Uterus (tissue), 4 donors: ENCODE data around the gene OR6C68. TPM values are rescaled to one million over a fixed set of nuclear protein-coding genes. Genes with fewer than 3 reads are reported as not detected.
"Not testable (repeated sequence)": the region's sequence is repeated elsewhere in the genome, so short reads cannot be mapped to it uniquely, and the experiment has no call there.

Experiments used
- DNase-seq, 2 donors: peaks; one replicate each; pipeline ENCODE4 v3.0.0-alpha.2; 2019 to 2020
- H3K27ac ChIP-seq, 2 donors: fragments of 200-600 bp; sonication (generic); 1 replicate in 1 of 2; 2 replicates in 1 of 2; pipeline ENCODE4 v1.5.1; 2016 to 2018
- H3K27me3 ChIP-seq, 2 donors: fragments of 200-600 bp; sonication (generic); one replicate each; pipeline ENCODE4 v1.5.1; 2018 to 2019; ENCODE audit warnings: control low read depth in 1 of 2
- H3K36me3 ChIP-seq, 2 donors: fragments of 200-600 bp; sonication (generic); one replicate each; pipeline ENCODE4 v1.5.1; 2019; ENCODE audit warnings: control low read depth in 1 of 2
- H3K4me1 ChIP-seq, 2 donors: fragments of 200-600 bp; sonication (generic); one replicate each; pipeline ENCODE4 v1.5.1; 2018 to 2019; ENCODE audit warnings: control low read depth in 1 of 2
- H3K4me3 ChIP-seq, 2 donors: fragments of 200-600 bp; sonication (generic); 1 replicate in 1 of 2; 2 replicates in 1 of 2; pipeline ENCODE4 v1.5.1; 2018 to 2019; ENCODE audit warnings: mild to moderate bottlenecking in 1 of 2
- H3K9me3 ChIP-seq, 2 donors: fragments of 200-600 bp; sonication (generic); one replicate each; pipeline ENCODE4 v1.5.1; 2019; ENCODE audit warnings: control low read depth in 1 of 2
- CTCF ChIP-seq, 4 experiments: fragments of 200-600 bp in 2 of 4; fragments of 450-650 bp in 2 of 4; sonication (generic) in 2 of 4; IDR thresholded peaks; one replicate each; pipeline ENCODE4 v1.5.1; 2016 to 2019; ENCODE audit warnings: antibody characterized with exemption in 4 of 4, mild to moderate bottlenecking in 2 of 4, moderate library complexity in 1 of 4
- POLR2A ChIP-seq, 2 donors: fragments of 450-650 bp; IDR thresholded peaks; one replicate each; pipeline ENCODE4 v1.6.1; 2016; ENCODE audit warnings: antibody characterized with exemption in 2 of 2, mild to moderate bottlenecking in 1 of 2, moderate library complexity in 1 of 2
- intact Hi-C: fragments of 100-400 bp; cut with DNase I; formaldehyde crosslinking; loops from one replicate; pipeline ENCODE4 v1.15.1; 2023; ENCODE audit warnings: low total_unique reads
- total RNA-seq, 4 donors: library from RNA; depleted of rRNA in 3 of 4; stranded (reverse); fragments of >200 nt in 3 of 4; gene quantifications; one replicate each; pipeline versions ENCODE4 v1.1.0 to v1.2.4, GENCODE V29; 2014 to 2023
- donor health status: DM: yes; HTN: yes; CAD: no.

The OR6C68 gene
- not detected for total RNA-seq

DNA sequence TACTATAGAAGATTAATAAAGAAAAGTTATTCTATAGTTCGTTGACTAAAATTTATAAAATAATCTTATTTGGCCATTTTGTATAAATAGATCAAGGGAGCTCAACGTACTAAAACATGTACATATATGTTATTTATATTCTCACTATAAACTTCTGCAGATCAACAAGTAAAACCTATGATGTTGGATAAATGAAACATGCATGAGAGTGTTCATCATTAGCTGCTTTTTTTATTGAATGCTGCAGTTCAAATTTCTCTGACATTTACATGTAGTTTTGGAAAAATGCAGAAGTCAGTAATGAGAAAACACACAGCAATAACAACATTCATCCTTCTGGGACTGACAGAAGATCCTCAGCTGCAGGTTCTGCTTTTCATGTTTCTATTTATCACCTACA lies at the start of gene OR6C68:
Gene OR6C68, plus strand, starts transcription at position 301 of the 400 bp plus-strand sequence. Its CDS starts 0 bp downstream, at position 301.
- Histone ChIP-seq H3K27me3 (no peaks in the 10 kb centered on the region), H3K4me3 (no peak within 1 kb of the TSS), H3K9me3 (no peaks in the 10 kb centered on the region), H3K36me3 (no peaks in the 10 kb centered on the region), H3K27ac (no peak within 1 kb of the TSS), H3K4me1 (no peaks in the 10 kb centered on the region)
- TF ChIP-seq CTCF (IDR thresholded peaks at IDR 0.05): no peak
- no peak for TF ChIP-seq POLR2A (IDR thresholded peaks at IDR 0.05)
- no peak for DNase-seq
- intact Hi-C loops: no loop called here

GRCh38 chr12:55443776-55444175 lies 48.4 kb upstream of the OR6C68 start, which contains the start of gene OR6C2:
Gene OR6C2 (plus strand): TSS chr12:55444076. CDS start chr12:55452214, 8,138 bp downstream.
- intact Hi-C loops: no loop called here
- Histone ChIP-seq H3K27me3 (no peaks in the 10 kb centered on the region), H3K4me3 (no peak within 1 kb of the TSS), H3K4me1 (no peaks in the 10 kb centered on the region), H3K9me3 (no peaks in the 10 kb centered on the region), H3K36me3 (no peaks in the 10 kb centered on the region), H3K27ac (no peak within 1 kb of the TSS)
- DNase-seq: no peak
- TF ChIP-seq POLR2A (IDR thresholded peaks at IDR 0.05) (no peak), CTCF (IDR thresholded peaks at IDR 0.05) (no peak)

- no peak for DNase-seq
- TF ChIP-seq POLR2A (IDR thresholded peaks at IDR 0.05) (no peak), CTCF (IDR thresholded peaks at IDR 0.05) (no peak)
- Histone ChIP-seq H3K27me3 (no peaks in the 10 kb centered on the region), H3K9me3 (no peaks in the 10 kb centered on the region), H3K36me3 (no peaks in the 10 kb centered on the region), H3K27ac (no peak overlapping the region), H3K4me1 (no peaks in the 10 kb centered on the region), H3K4me3 (no peak overlapping the region)
- intact Hi-C loops: no loop called here
Observed at GRCh38 chr12:55445357-55445756, 46.8 kb upstream of the OR6C68 start.

- H3K4me1 ChIP-seq: no peaks in the 10 kb centered on the region
- H3K4me3 ChIP-seq: no peak overlapping the region
- H3K9me3 ChIP-seq: no peaks in the 10 kb centered on the region
- DNase-seq: no peak
- intact Hi-C loops: no loop called here
- H3K27ac ChIP-seq: no peak overlapping the region
- H3K36me3 ChIP-seq: no peaks in the 10 kb centered on the region
- TF ChIP-seq CTCF (IDR thresholded peaks at IDR 0.05) (no peak), POLR2A (IDR thresholded peaks at IDR 0.05) (no peak)
- H3K27me3 ChIP-seq: no peaks in the 10 kb centered on the region
Observed at GRCh38 chr12:55446326-55446725, 45.9 kb upstream of the OR6C68 start.

DNA sequence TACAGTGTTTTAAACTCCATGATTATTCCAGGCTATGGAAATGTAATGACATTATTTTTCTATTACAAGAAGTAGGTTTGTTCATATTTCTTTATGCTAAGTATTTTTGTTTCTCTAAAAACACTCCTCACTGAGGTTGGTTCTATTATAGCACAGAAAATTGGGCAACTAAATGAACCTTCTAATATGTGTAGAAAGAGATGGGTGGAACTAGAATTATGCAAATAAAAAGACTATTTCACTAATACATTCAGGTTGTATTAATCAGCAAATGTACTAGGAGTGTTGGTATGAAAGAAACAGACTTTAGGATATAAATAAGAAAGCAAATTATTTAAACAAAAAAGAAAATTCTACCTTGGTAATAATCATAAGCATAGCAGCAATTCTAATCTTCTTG lies 43.4 kb upstream of the OR6C68 start:
- Histone ChIP-seq H3K4me1 (no peaks in the 10 kb centered on the region), H3K9me3 (no peaks in the 10 kb centered on the region), H3K27ac (no peak overlapping the region), H3K4me3 (no peak overlapping the region), H3K36me3 (no peaks in the 10 kb centered on the region), H3K27me3 (no peaks in the 10 kb centered on the region)
- TF ChIP-seq CTCF (IDR thresholded peaks at IDR 0.05) (no peak), POLR2A (IDR thresholded peaks at IDR 0.05) (no peak)
- intact Hi-C loops: no loop called here
- no peak for DNase-seq

DNA sequence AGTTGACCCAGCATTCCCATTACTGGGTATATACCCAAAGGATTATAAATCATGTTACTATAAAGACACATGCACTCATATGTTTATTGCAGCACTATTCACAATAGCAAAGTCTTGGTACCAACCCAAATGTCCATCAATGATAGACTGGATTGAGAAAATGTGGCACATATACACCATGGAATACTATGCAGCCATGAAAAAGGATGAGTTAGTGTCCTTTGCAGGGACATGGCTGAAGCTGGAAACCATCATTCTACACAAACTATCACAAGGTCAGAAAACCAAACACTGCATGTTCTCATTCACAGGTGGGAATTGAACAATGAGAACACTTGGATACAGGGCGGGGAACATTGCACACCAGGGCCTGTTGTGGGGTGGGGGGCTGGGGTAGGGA lies 27.3 kb upstream of the OR6C68 start:
- DNase-seq, H3K4me1 ChIP-seq, H3K27ac ChIP-seq, H3K9me3 ChIP-seq, intact Hi-C loops, H3K36me3 ChIP-seq, H3K27me3 ChIP-seq, H3K4me3 ChIP-seq: not testable (repeated sequence)
